Ovary (tissue), 3 donors: ENCODE results near the gene CNNM3.

Experiments
- CTCF ChIP-seq, 3 donors: fragments of 450-650 bp in 2 of 3; fragments of 200-600 bp in 1 of 3; IDR thresholded peaks; one replicate each; pipeline versions ENCODE4 v1.5.1 to v1.8.0; 2016 to 2022; ENCODE audit warnings: antibody characterized with exemption in 3 of 3, mild to moderate bottlenecking in 1 of 3
- EP300 ChIP-seq: sonication (generic); formaldehyde crosslinking; IDR thresholded peaks from one replicate; pipeline ENCODE4 v1.6.1; 2017; ENCODE audit warnings: antibody characterized with exemption
- POLR2A ChIP-seq: fragments of 450-650 bp; IDR thresholded peaks from one replicate; pipeline ENCODE4 v1.6.1; 2017; ENCODE audit warnings: antibody characterized with exemption, mild to moderate bottlenecking, moderate library complexity
- donor health status: DM: no; HTN: no; CAD: no.

- TF ChIP-seq CTCF (IDR thresholded peaks at IDR 0.05) (no peak), POLR2A (no peak), EP300 (no peak)
These were observed 61.0 kb downstream of the CNNM3 start for GRCh38 chr2:96877042-96877451.
